HepG2 (cell line): ENCODE data around the gene NR2F6. TPM values are rescaled to one million over a fixed set of nuclear protein-coding genes. Genes with fewer than 3 reads are reported as not detected.

ENCODE experiments used
- CREB1 ChIP-seq, 2 experiments: fragments of 450-650 bp in 1 of 2; IDR thresholded peaks; 2 replicates each; pipeline ENCODE4 v1.6.1; 2016 to 2017; ENCODE audit warnings: control low read depth in 1 of 2, mild to moderate bottlenecking in 1 of 2, missing compliant biosample characterization in 1 of 2, missing genetic modification characterization in 1 of 2
- EP300 ChIP-seq, 3 experiments: sonication (generic) in 1 of 3; formaldehyde crosslinking in 1 of 3; IDR thresholded peaks; 2 replicates each; pipeline versions ENCODE4 v1.5.1 to v1.6.1; 2011 to 2020; ENCODE audit warnings: low read depth in 2 of 3, low read length in 2 of 3, borderline replicate concordance in 1 of 3, improper control_type of control experiment in 1 of 3, mild to moderate bottlenecking in 1 of 3, missing genetic modification reagents in 1 of 3, moderate library complexity in 1 of 3
- FOSL2 ChIP-seq: sonication (generic); formaldehyde crosslinking; IDR thresholded peaks from 2 replicates; pipeline ENCODE4 v1.4.0; 2020; ENCODE audit warnings: missing genetic modification reagents
- FOXP1 ChIP-seq, 2 experiments: fragments of 450-650 bp in 1 of 2; IDR thresholded peaks; 2 replicates each; pipeline ENCODE4 v1.6.1; 2017 to 2018; ENCODE audit warnings: antibody characterized with exemption in 1 of 2
- GZF1 ChIP-seq: sonication (generic); formaldehyde crosslinking; IDR thresholded peaks from 2 replicates; pipeline ENCODE4 v1.5.1; 2020; ENCODE audit warnings: mild to moderate bottlenecking, missing genetic modification reagents
- ISX ChIP-seq: sonication (generic); formaldehyde crosslinking; conservative IDR thresholded peaks from 2 replicates; pipeline ENCODE4 v1.5.0; 2020; ENCODE audit warnings: missing genetic modification reagents
- KDM1A ChIP-seq: IDR thresholded peaks from 2 replicates; pipeline ENCODE4 v1.6.1; 2016; ENCODE audit warnings: missing compliant biosample characterization
- SMARCC2 ChIP-seq: fragments of 450-650 bp; IDR thresholded peaks from 2 replicates; pipeline ENCODE4 v1.6.1; 2017; ENCODE audit warnings: antibody characterized with exemption, mild to moderate bottlenecking
- ZNF644 ChIP-seq: IDR thresholded peaks from 2 replicates; pipeline ENCODE4 v1.6.1; 2016; ENCODE audit warnings: low read depth
- ZNF891 ChIP-seq: sonication (generic); formaldehyde crosslinking; IDR thresholded peaks from 2 replicates; pipeline ENCODE4 v1.5.0; 2020; ENCODE audit warnings: mild to moderate bottlenecking, missing genetic modification reagents
- polyA plus RNA-seq, 8 experiments: library from polyadenylated mRNA; depleted of rRNA in 3 of 8; stranded (reverse) in 7 of 8; unstranded in 1 of 8; fragments of >200 nt; fragmentation: Illumina TruSeq in 4 of 8; extraction: Trizol in 4 of 8; gene quantifications; 2 replicates each; pipeline versions ENCODE4 v1.2.1 to v1.2.3, GENCODE V29; 2011 to 2016; ENCODE audit warnings: low read depth in 4 of 8, missing spikeins in 1 of 8, mixed read lengths in 1 of 8; ENCODE audit not compliant: insufficient read depth in 1 of 8
- total RNA-seq, 5 experiments: library from RNA; depleted of rRNA; stranded (reverse); fragments of >200 nt; fragmentation: Illumina TruSeq; extraction: Trizol; gene quantifications; 2 replicates each; pipeline ENCODE4 v1.2.3, GENCODE V29; 2016; ENCODE audit warnings: low read depth in 1 of 5
- TF ChIP-seq, protein P1 (sequence below): sonication (generic); formaldehyde crosslinking; IDR thresholded peaks from 2 replicates; pipeline ENCODE4 v1.4.0; 2020; ENCODE audit warnings: mild to moderate bottlenecking, missing genetic modification reagents
- TF ChIP-seq, protein P2 (sequence below): sonication (generic); formaldehyde crosslinking; IDR thresholded peaks from 2 replicates; pipeline ENCODE4 v1.4.0; 2020; ENCODE audit warnings: missing genetic modification reagents, borderline replicate concordance

Gene NR2F6
- total and polyA plus RNA-seq, 2 of the 13 experiments (the other 11 are each of a cell fraction or from before 2014, with no cell fraction given) = 30.9 to 72.4 TPM

DNA sequence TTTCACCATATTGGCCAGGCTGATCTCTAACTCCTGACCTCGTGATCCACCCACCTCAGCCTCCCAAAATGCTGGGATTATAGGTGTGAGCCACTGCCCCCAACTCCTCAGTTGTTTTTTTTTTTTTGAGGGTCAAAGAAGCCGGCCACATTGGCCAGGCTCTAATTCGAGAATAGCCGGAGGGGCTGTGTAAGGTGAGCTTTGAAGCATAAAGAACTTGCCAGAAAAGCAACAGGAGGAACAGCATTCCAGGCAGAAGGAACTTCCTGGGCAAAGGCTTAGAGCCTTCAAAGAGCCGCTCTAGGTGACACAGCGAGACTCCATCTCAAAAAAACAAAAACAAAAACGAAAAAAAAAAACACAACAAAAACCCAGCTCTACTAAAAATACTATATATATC, 20.3 kb upstream of the NR2F6 start (continued):
- TF ChIP-seq ISX (CRISPR knock-in tag) (no peak), GZF1 (CRISPR knock-in tag) (no peak), FOSL2 (no peak), SMARCC2 (no peak), CREB1 (IDR thresholded peaks at IDR 0.05) (no peak), CREB1 (CRISPR knock-in tag; IDR thresholded peaks at IDR 0.05) (no peak), EP300 (IDR thresholded peaks at IDR 0.05; ENCODE audit: low read depth in 2 of 2, low read length in 2 of 2) (no peak), EP300 (CRISPR knock-in tag; IDR thresholded peaks at IDR 0.05; ENCODE audit: borderline replicate concordance) (no peak), FOXP1 (IDR thresholded peaks at IDR 0.05) (no peak), FOXP1 (CRISPR knock-in tag; IDR thresholded peaks at IDR 0.05) (no peak), ZNF644 (CRISPR knock-in tag) (no peak), KDM1A (CRISPR knock-in tag) (no peak), ZNF891 (no peak)
- TF ChIP-seq, protein P1, sequence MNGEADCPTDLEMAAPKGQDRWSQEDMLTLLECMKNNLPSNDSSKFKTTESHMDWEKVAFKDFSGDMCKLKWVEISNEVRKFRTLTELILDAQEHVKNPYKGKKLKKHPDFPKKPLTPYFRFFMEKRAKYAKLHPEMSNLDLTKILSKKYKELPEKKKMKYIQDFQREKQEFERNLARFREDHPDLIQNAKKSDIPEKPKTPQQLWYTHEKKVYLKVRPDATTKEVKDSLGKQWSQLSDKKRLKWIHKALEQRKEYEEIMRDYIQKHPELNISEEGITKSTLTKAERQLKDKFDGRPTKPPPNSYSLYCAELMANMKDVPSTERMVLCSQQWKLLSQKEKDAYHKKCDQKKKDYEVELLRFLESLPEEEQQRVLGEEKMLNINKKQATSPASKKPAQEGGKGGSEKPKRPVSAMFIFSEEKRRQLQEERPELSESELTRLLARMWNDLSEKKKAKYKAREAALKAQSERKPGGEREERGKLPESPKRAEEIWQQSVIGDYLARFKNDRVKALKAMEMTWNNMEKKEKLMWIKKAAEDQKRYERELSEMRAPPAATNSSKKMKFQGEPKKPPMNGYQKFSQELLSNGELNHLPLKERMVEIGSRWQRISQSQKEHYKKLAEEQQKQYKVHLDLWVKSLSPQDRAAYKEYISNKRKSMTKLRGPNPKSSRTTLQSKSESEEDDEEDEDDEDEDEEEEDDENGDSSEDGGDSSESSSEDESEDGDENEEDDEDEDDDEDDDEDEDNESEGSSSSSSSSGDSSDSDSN (CRISPR knock-in tag) = no peak
- TF ChIP-seq, protein P2, sequence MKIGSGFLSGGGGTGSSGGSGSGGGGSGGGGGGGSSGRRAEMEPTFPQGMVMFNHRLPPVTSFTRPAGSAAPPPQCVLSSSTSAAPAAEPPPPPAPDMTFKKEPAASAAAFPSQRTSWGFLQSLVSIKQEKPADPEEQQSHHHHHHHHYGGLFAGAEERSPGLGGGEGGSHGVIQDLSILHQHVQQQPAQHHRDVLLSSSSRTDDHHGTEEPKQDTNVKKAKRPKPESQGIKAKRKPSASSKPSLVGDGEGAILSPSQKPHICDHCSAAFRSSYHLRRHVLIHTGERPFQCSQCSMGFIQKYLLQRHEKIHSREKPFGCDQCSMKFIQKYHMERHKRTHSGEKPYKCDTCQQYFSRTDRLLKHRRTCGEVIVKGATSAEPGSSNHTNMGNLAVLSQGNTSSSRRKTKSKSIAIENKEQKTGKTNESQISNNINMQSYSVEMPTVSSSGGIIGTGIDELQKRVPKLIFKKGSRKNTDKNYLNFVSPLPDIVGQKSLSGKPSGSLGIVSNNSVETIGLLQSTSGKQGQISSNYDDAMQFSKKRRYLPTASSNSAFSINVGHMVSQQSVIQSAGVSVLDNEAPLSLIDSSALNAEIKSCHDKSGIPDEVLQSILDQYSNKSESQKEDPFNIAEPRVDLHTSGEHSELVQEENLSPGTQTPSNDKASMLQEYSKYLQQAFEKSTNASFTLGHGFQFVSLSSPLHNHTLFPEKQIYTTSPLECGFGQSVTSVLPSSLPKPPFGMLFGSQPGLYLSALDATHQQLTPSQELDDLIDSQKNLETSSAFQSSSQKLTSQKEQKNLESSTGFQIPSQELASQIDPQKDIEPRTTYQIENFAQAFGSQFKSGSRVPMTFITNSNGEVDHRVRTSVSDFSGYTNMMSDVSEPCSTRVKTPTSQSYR (CRISPR knock-in tag) = no peak
